Neural cell (in vitro differentiated cells): ENCODE data around the gene AP1M2. TPM values are rescaled to one million over a fixed set of nuclear protein-coding genes. Genes with fewer than 3 reads are reported as not detected.

Experiments used
- H2AFZ ChIP-seq: fragments of 200-600, 300-800 bp; sonication (generic), shearing (Covaris generic); 2 replicates; pipeline ENCODE4 v1.6.0; 2014; ENCODE audit warnings: low read depth, mild to moderate bottlenecking, antibody characterized with exemption, low read length, moderate library complexity
- H3F3A ChIP-seq: fragments of 200-600 bp; shearing (Covaris generic); 2 replicates; pipeline ENCODE4 v1.6.1; 2016; ENCODE audit warnings: mild to moderate bottlenecking, moderate library complexity, mixed read lengths, antibody characterized with exemption, low read length; ENCODE audit not compliant: insufficient read depth, poor library complexity, severe bottlenecking
- H3K27ac ChIP-seq: fragments of 200-600, 300-800 bp; sonication (generic), shearing (Covaris generic); 2 replicates; pipeline ENCODE4 v1.5.1; 2014; ENCODE audit warnings: mild to moderate bottlenecking, low read length, moderate library complexity
- H3K27me3 ChIP-seq: fragments of 300-800, 200-600 bp; sonication (generic), shearing (Covaris generic); 2 replicates; pipeline ENCODE4 v1.6.0; 2014; ENCODE audit warnings: mild to moderate bottlenecking, low read depth, low read length, moderate library complexity; ENCODE audit not compliant: insufficient read depth
- H3K36me3 ChIP-seq: fragments of 300-800, 200-600 bp; sonication (generic), shearing (Covaris generic); 2 replicates; pipeline ENCODE4 v1.5.1; 2014; ENCODE audit warnings: mild to moderate bottlenecking, antibody characterized with exemption, low read length, moderate library complexity; ENCODE audit not compliant: insufficient read depth
- H3K4me2 ChIP-seq: fragments of 300-800, 200-600 bp; sonication (generic), shearing (Covaris generic); 2 replicates; pipeline ENCODE4 v1.6.0; 2014; ENCODE audit warnings: mild to moderate bottlenecking, low read length
- H3K4me3 ChIP-seq: fragments of 300-800, 200-600 bp; sonication (generic), shearing (Covaris generic); 2 replicates; pipeline ENCODE4 v1.5.1; 2014; ENCODE audit warnings: mild to moderate bottlenecking, low read length, moderate library complexity
- H3K79me2 ChIP-seq: fragments of 200-600 bp; shearing (Covaris generic); replicated peaks from 2 replicates; pipeline ENCODE4 v1.6.0; 2014; ENCODE audit warnings: mild to moderate bottlenecking, low read length, moderate library complexity; ENCODE audit not compliant: insufficient read depth
- H3K9ac ChIP-seq: fragments of 300-800, 200-600 bp; sonication (generic), shearing (Covaris generic); 2 replicates; pipeline ENCODE4 v1.6.1; 2016; ENCODE audit warnings: mild to moderate bottlenecking, low read length, mixed read lengths
- H3K9me2 ChIP-seq: fragments of 200-600 bp; shearing (Covaris generic); 2 replicates; pipeline ENCODE4 v1.6.1; 2016; ENCODE audit warnings: mild to moderate bottlenecking, low read length, mixed read lengths; ENCODE audit not compliant: insufficient read depth
- H3K9me3 ChIP-seq: fragments of 200-600, 300-800 bp; sonication (generic), shearing (Covaris generic); 2 replicates; pipeline ENCODE4 v1.6.1; 2016; ENCODE audit warnings: mild to moderate bottlenecking, mixed run types, low read length, moderate library complexity, mixed read lengths
- H4K20me1 ChIP-seq: fragments of 200-600 bp; shearing (Covaris generic); 2 replicates; pipeline ENCODE4 v1.6.1; 2016; ENCODE audit warnings: mild to moderate bottlenecking, mixed run types; ENCODE audit not compliant: insufficient read depth
- CTCF ChIP-seq: fragments of 450-650 bp; IDR thresholded peaks from 2 replicates; pipeline ENCODE4 v1.5.1; 2014; ENCODE audit warnings: antibody characterized with exemption, mild to moderate bottlenecking, moderate library complexity; ENCODE audit not compliant: poor library complexity, severe bottlenecking
- EZH2 ChIP-seq: fragments of 200-600, 300-800 bp; shearing (Covaris generic), sonication (generic); IDR thresholded peaks from 2 replicates; pipeline ENCODE4 v1.6.1; 2014; ENCODE audit warnings: antibody characterized with exemption, low read length, borderline replicate concordance, mild to moderate bottlenecking; ENCODE audit not compliant: insufficient read depth, poor library complexity, severe bottlenecking
- MXI1 ChIP-seq: fragments of 450-650 bp; conservative IDR thresholded peaks from 2 replicates; pipeline ENCODE4 v1.6.1; 2014; ENCODE audit warnings: antibody characterized with exemption, mild to moderate bottlenecking; ENCODE audit not compliant: poor library complexity, severe bottlenecking
- POLR2AphosphoS5 ChIP-seq: IDR thresholded peaks from 2 replicates; pipeline ENCODE4 v1.6.1; 2012
- RAD21 ChIP-seq: fragments of 450-650 bp; conservative IDR thresholded peaks from 2 replicates; pipeline ENCODE4 v1.6.1; 2014; ENCODE audit warnings: antibody characterized with exemption, mild to moderate bottlenecking, moderate library complexity
- SMC3 ChIP-seq: fragments of 450-650 bp; conservative IDR thresholded peaks from 2 replicates; pipeline ENCODE4 v1.6.1; 2014; ENCODE audit warnings: antibody characterized with exemption, mild to moderate bottlenecking, moderate library complexity; ENCODE audit not compliant: poor library complexity
- TAF1 ChIP-seq: IDR thresholded peaks from 2 replicates; pipeline ENCODE4 v1.6.1; 2012; ENCODE audit warnings: low read depth
- polyA plus RNA-seq: library from polyadenylated mRNA; depleted of rRNA; stranded (reverse); fragments of >200 nt; gene quantifications from 2 replicates; pipeline ENCODE4 v1.2.3, GENCODE V29; 2014
- TF ChIP-seq, protein P1 (sequence below): IDR thresholded peaks from 2 replicates; pipeline ENCODE4 v1.6.1; 2012; ENCODE audit warnings: borderline replicate concordance

Gene AP1M2
- polyA plus RNA-seq, 1 donor from 2014 or later: 0.38 TPM

GRCh38 chr19:10546817-10547216, 40.3 kb downstream of the AP1M2 start:
- Histone ChIP-seq H3K27ac (no peak overlapping the region), H3K9ac (no peak overlapping the region)

DNA sequence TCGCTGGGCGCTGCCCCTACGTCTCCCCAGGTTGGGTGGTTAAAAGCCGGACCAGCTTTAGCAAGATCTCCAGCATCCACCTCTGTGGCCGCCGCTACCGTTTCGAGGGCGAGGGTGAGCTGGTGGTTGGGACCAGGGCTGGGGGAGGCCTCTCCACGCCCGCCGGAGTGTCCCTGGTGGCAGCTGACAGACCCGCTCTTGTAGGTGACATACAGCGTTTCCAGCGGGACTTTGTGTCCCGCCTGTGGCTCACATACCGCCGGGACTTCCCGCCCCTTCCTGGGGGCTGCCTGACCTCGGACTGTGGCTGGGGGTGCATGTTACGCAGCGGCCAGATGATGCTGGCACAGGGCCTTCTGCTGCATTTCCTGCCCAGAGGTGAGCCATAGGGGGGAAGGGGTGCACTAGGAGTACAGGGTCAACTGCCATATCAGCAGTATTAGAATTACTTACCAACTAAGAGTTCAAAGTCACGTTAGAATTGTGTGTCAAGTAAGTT, 42.3 kb downstream of the AP1M2 start:
- H3K4me2 ChIP-seq: peak overlapping the region; percentile 85
- H3K36me3 ChIP-seq: no peaks in the 10 kb centered on the region
- no peaks in the 10 kb centered on the region for H4K20me1 ChIP-seq
- H3K4me3 ChIP-seq: peak overlapping the region; percentile 94
- H3F3A ChIP-seq: no peaks in the 10 kb centered on the region
- no peaks in the 10 kb centered on the region for H3K9me2 ChIP-seq
- H3K9ac ChIP-seq: peak overlapping the region; percentile 83
- H3K9me3 ChIP-seq: no peaks in the 10 kb centered on the region
- H3K79me2 ChIP-seq: peaks cover 16% of the 10 kb centered on the region
- no peak for TF ChIP-seq CTCF
- TF ChIP-seq EZH2: no peak
- TF ChIP-seq, protein P1, sequence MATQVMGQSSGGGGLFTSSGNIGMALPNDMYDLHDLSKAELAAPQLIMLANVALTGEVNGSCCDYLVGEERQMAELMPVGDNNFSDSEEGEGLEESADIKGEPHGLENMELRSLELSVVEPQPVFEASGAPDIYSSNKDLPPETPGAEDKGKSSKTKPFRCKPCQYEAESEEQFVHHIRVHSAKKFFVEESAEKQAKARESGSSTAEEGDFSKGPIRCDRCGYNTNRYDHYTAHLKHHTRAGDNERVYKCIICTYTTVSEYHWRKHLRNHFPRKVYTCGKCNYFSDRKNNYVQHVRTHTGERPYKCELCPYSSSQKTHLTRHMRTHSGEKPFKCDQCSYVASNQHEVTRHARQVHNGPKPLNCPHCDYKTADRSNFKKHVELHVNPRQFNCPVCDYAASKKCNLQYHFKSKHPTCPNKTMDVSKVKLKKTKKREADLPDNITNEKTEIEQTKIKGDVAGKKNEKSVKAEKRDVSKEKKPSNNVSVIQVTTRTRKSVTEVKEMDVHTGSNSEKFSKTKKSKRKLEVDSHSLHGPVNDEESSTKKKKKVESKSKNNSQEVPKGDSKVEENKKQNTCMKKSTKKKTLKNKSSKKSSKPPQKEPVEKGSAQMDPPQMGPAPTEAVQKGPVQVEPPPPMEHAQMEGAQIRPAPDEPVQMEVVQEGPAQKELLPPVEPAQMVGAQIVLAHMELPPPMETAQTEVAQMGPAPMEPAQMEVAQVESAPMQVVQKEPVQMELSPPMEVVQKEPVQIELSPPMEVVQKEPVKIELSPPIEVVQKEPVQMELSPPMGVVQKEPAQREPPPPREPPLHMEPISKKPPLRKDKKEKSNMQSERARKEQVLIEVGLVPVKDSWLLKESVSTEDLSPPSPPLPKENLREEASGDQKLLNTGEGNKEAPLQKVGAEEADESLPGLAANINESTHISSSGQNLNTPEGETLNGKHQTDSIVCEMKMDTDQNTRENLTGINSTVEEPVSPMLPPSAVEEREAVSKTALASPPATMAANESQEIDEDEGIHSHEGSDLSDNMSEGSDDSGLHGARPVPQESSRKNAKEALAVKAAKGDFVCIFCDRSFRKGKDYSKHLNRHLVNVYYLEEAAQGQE: no peak
- no peak for TF ChIP-seq SMC3
- no peak for TF ChIP-seq MXI1
- TF ChIP-seq TAF1: no peak
- H3K27me3 ChIP-seq: no peaks in the 10 kb centered on the region
- H3K27ac ChIP-seq: no peak overlapping the region
- H2AFZ ChIP-seq: no peak overlapping the region

More at GRCh38 chr19:10546817-10547216, 40.3 kb downstream of the AP1M2 start:
- Histone ChIP-seq H3K4me2 (no peak overlapping the region), H3K79me2 (peaks cover 16% of the 10 kb centered on the region), H3K9me3 (no peaks in the 10 kb centered on the region), H3K9me2 (no peaks in the 10 kb centered on the region), H3K27me3 (no peaks in the 10 kb centered on the region), H4K20me1 (no peaks in the 10 kb centered on the region), H3K4me3 (no peak overlapping the region), H3F3A (no peaks in the 10 kb centered on the region), H2AFZ (no peak overlapping the region), H3K36me3 (no peaks in the 10 kb centered on the region)
- TF ChIP-seq TAF1 (no peak), POLR2AphosphoS5 (no peak), SMC3 (no peak), RAD21 (no peak), MXI1 (no peak)
- TF ChIP-seq, protein P1: no peak
